Urothelium cell line (cell line): ENCODE measurements around the gene FBXW7.

Experiments used
- DNase-seq: peaks from one replicate; pipeline ENCODE4 v3.0.0; 2011; ENCODE audit warnings: low spot score, mixed read lengths
- FAIRE-seq: peaks from 2 replicates; lab custom pipeline; 2011; peaks lifted over from hg19 to GRCh38; lab: Jason Lieb, UNC

The FBXW7 gene

GRCh38 chr4:152437561-152437960 is 98.3 kb downstream of the FBXW7 start:
- no peak for DNase-seq
- FAIRE-seq: no peak

- DNase-seq (no peak), FAIRE-seq (no peak)
Measured at GRCh38 chr4:152436384-152436783, 99.5 kb downstream of the FBXW7 start.

- DNase-seq (no peak), FAIRE-seq (no peak)
Measured at GRCh38 chr4:152434011-152434410, 101.9 kb downstream of the FBXW7 start.

GRCh38 chr4:152431784-152432183 is 104.1 kb downstream of the FBXW7 start:
- DNase-seq: no peak
- FAIRE-seq: no peak

- no peak for DNase-seq
- FAIRE-seq: no peak
Measured at GRCh38 chr4:152431291-152431690, 104.6 kb downstream of the FBXW7 start.

GRCh38 chr4:152430507-152430906 is 105.4 kb downstream of the FBXW7 start:
- no peak for FAIRE-seq

GRCh38 chr4:152427981-152428380 is 107.9 kb downstream of the FBXW7 start:
- DNase-seq: no peak
- FAIRE-seq: no peak

More at GRCh38 chr4:152430507-152430906, 105.4 kb downstream of the FBXW7 start:
- DNase-seq: no peak

- DNase-seq: no peak
- no peak for FAIRE-seq
Measured at GRCh38 chr4:152424977-152425376, 110.9 kb downstream of the FBXW7 start.

GRCh38 chr4:152424396-152424795 is 111.5 kb downstream of the FBXW7 start:
- no peak for DNase-seq
- FAIRE-seq: no peak

- DNase-seq (no peak), FAIRE-seq (no peak)
Measured at GRCh38 chr4:152422817-152423320, 113.0 kb downstream of the FBXW7 start.

GRCh38 chr4:152421576-152421975 is 114.3 kb downstream of the FBXW7 start:
- DNase-seq (no peak), FAIRE-seq (no peak)

- FAIRE-seq: no peak
- no peak for DNase-seq
Measured at GRCh38 chr4:152419809-152420208, 116.1 kb downstream of the FBXW7 start.

GRCh38 chr4:152417673-152418072 is 118.2 kb downstream of the FBXW7 start:
- no peak for DNase-seq

GRCh38 chr4:152415980-152416379 is 119.9 kb downstream of the FBXW7 start:
- FAIRE-seq: no peak
- no peak for DNase-seq

More at GRCh38 chr4:152417673-152418072, 118.2 kb downstream of the FBXW7 start:
- FAIRE-seq: no peak

GRCh38 chr4:152408514-152409327 is 127.2 kb downstream of the FBXW7 start:
- FAIRE-seq: no peak
- peak; percentile 10 for DNase-seq

- FAIRE-seq (no peak), DNase-seq (no peak)
Measured at GRCh38 chr4:152401424-152401823, 134.5 kb downstream of the FBXW7 start.

GRCh38 chr4:152399246-152399645 is 136.6 kb downstream of the FBXW7 start:
- DNase-seq: no peak

GRCh38 chr4:152398060-152398459 is 137.8 kb downstream of the FBXW7 start:
- FAIRE-seq (no peak), DNase-seq (no peak)

More at GRCh38 chr4:152399246-152399645, 136.6 kb downstream of the FBXW7 start:
- no peak for FAIRE-seq

GRCh38 chr4:152394791-152395190 is 141.1 kb downstream of the FBXW7 start:
- FAIRE-seq (no peak), DNase-seq (no peak)

GRCh38 chr4:152392079-152392478 is 143.8 kb downstream of the FBXW7 start:
- DNase-seq (no peak), FAIRE-seq (no peak)

- FAIRE-seq: no peak
- no peak for DNase-seq
Measured at GRCh38 chr4:152390216-152390615, 145.7 kb downstream of the FBXW7 start.

- FAIRE-seq (no peak), DNase-seq (no peak)
Measured at GRCh38 chr4:152389359-152389758, 146.5 kb downstream of the FBXW7 start.
